ENCODE measurements around the gene GPR78.

GPR78 gene

GRCh38 chr4:8555716-8556115 is 24.5 kb upstream of the GPR78 start:
- no peaks in the 10 kb centered on the region for H3K36me3 ChIP-seq (replicated peaks; ENCODE audit: low read depth, low read length)
- no peaks in the 10 kb centered on the region for H3K9me3 ChIP-seq (ENCODE audit: insufficient read depth, low read length)
- H3K27ac ChIP-seq (ENCODE audit: low read length), result no peak overlapping the region
- H3K27me3 ChIP-seq (ENCODE audit: low read depth, low read length), result 0 out of 2 replicates have a peak, but pooled peaks cover 3% of the 10 kb centered on the region
- H3K9ac ChIP-seq (ENCODE audit: low read length), result no peak overlapping the region
- no peaks in the 10 kb centered on the region for H3K79me2 ChIP-seq (ENCODE audit: low read length)
- H4K20me1 ChIP-seq (ENCODE audit: insufficient read depth, low read length), result no peaks in the 10 kb centered on the region
- H3K4me1 ChIP-seq (ENCODE audit: low read length), result no peaks in the 10 kb centered on the region
- H3K4me2 ChIP-seq (ENCODE audit: low read length), result no peak overlapping the region
- no peak overlapping the region for H3K4me3 ChIP-seq (ENCODE audit: low read length)
- no peak for TF ChIP-seq CTCF (IDR thresholded peaks at IDR 0.05; ENCODE audit: low read depth, low read length)
- no peak for TF ChIP-seq EZH2phosphoT487 (IDR thresholded peaks at IDR 0.05; ENCODE audit: low read depth)
- H2AFZ ChIP-seq (ENCODE audit: low read depth, low read length), result no peak overlapping the region

- Histone ChIP-seq H3K4me2 (ENCODE audit: low read length) (no peak overlapping the region), H3K27me3 (ENCODE audit: low read depth, low read length) (0 out of 2 replicates have a peak, but pooled peaks cover 2% of the 10 kb centered on the region), H2AFZ (ENCODE audit: low read depth, low read length) (no peak overlapping the region), H3K79me2 (ENCODE audit: low read length) (no peaks in the 10 kb centered on the region), H3K9ac (ENCODE audit: low read length) (no peak overlapping the region), H3K9me3 (ENCODE audit: insufficient read depth, low read length) (no peaks in the 10 kb centered on the region), H3K36me3 (replicated peaks; ENCODE audit: low read depth, low read length) (no peaks in the 10 kb centered on the region), H3K27ac (ENCODE audit: low read length) (no peak overlapping the region), H3K4me3 (ENCODE audit: low read length) (no peak overlapping the region), H3K4me1 (ENCODE audit: low read length) (no peaks in the 10 kb centered on the region), H4K20me1 (ENCODE audit: insufficient read depth, low read length) (no peaks in the 10 kb centered on the region)
- TF ChIP-seq EZH2phosphoT487 (IDR thresholded peaks at IDR 0.05; ENCODE audit: low read depth) (no peak), CTCF (IDR thresholded peaks at IDR 0.05; ENCODE audit: low read depth, low read length) (no peak)
These were observed 23.6 kb upstream of the GPR78 start for GRCh38 chr4:8556341-8557150.

GRCh38 chr4:8557151-8558076 is 22.8 kb upstream of the GPR78 start:
- Histone ChIP-seq H3K27ac (ENCODE audit: low read length) (no peak overlapping the region), H3K4me1 (ENCODE audit: low read length) (no peaks in the 10 kb centered on the region), H3K27me3 (ENCODE audit: low read depth, low read length) (no peaks in the 10 kb centered on the region), H3K36me3 (replicated peaks; ENCODE audit: low read depth, low read length) (no peaks in the 10 kb centered on the region), H2AFZ (ENCODE audit: low read depth, low read length) (no peak overlapping the region), H3K79me2 (ENCODE audit: low read length) (no peaks in the 10 kb centered on the region), H3K9ac (ENCODE audit: low read length) (no peak overlapping the region), H3K4me3 (ENCODE audit: low read length) (no peak overlapping the region), H3K4me2 (ENCODE audit: low read length) (no peak overlapping the region), H3K9me3 (ENCODE audit: insufficient read depth, low read length) (no peaks in the 10 kb centered on the region), H4K20me1 (ENCODE audit: insufficient read depth, low read length) (no peaks in the 10 kb centered on the region)
- TF ChIP-seq CTCF (IDR thresholded peaks at IDR 0.05; ENCODE audit: low read depth, low read length), result no peak
- TF ChIP-seq EZH2phosphoT487 (IDR thresholded peaks at IDR 0.05; ENCODE audit: low read depth), result no peak
